GM19467 (cell line): Measurements from ENCODE around the gene MYD88.
A peak's percentile ranks its signal among the peaks of the same experiment; 100 is the strongest.

Experiments
- ATAC-seq: cut with Tn5 transposase; IDR thresholded peaks from one replicate; pipeline ENCODE4 v1.9.1; 2021; ENCODE audit warnings: mild to moderate bottlenecking, moderate library complexity; ENCODE audit not compliant: unreplicated experiment

The MYD88 gene

GRCh38 chr3:38138349-38139190 is at the start of gene MYD88:
TSS of gene MYD88 (plus strand) at chr3:38138661. CDS start at chr3:38138701, 40 bp downstream.
- ATAC-seq, result peak; percentile 42

- no peak for ATAC-seq
These were observed 49.3 kb upstream of the MYD88 start for GRCh38 chr3:38089163-38089562.

- ATAC-seq, result no peak
These were observed 48.0 kb upstream of the MYD88 start for GRCh38 chr3:38090453-38090852.

- no peak for ATAC-seq
These were observed 43.5 kb upstream of the MYD88 start for GRCh38 chr3:38094999-38095398.

GRCh38 chr3:38095669-38096483 is 42.6 kb upstream of the MYD88 start:
- no peak for ATAC-seq

GRCh38 chr3:38097446-38098375 is 40.8 kb upstream of the MYD88 start:
- no peak for ATAC-seq

GRCh38 chr3:38098376-38098723 is 40.1 kb upstream of the MYD88 start:
- no peak for ATAC-seq

- ATAC-seq, result no peak
These were observed 38.9 kb upstream of the MYD88 start for GRCh38 chr3:38099518-38099917.

GRCh38 chr3:38100498-38100897 is 38.0 kb upstream of the MYD88 start:
- ATAC-seq, result no peak

- no peak for ATAC-seq
These were observed 36.5 kb upstream of the MYD88 start for GRCh38 chr3:38101811-38102443.

GRCh38 chr3:38102444-38102814 is 36.0 kb upstream of the MYD88 start:
- ATAC-seq, result no peak

- ATAC-seq, result no peak
These were observed 32.9 kb upstream of the MYD88 start for GRCh38 chr3:38105525-38105924.

- ATAC-seq, result no peak
These were observed 30.4 kb upstream of the MYD88 start for GRCh38 chr3:38107911-38108648.

- ATAC-seq, result no peak
These were observed 29.5 kb upstream of the MYD88 start for GRCh38 chr3:38108649-38109579.

GRCh38 chr3:38109580-38110313 is 28.7 kb upstream of the MYD88 start:
- no peak for ATAC-seq

- no peak for ATAC-seq
These were observed 28.0 kb upstream of the MYD88 start for GRCh38 chr3:38110314-38111050.

GRCh38 chr3:38111201-38111600 is 27.3 kb upstream of the MYD88 start:
- no peak for ATAC-seq
